Uterus (tissue), 2 donors: ENCODE data around the gene PKP4.

Experiments used
- CTCF ChIP-seq, 4 experiments: fragments of 200-600 bp in 2 of 4; fragments of 450-650 bp in 2 of 4; sonication (generic) in 2 of 4; IDR thresholded peaks; one replicate each; pipeline ENCODE4 v1.5.1; 2016 to 2019; ENCODE audit warnings: antibody characterized with exemption in 4 of 4, mild to moderate bottlenecking in 2 of 4, moderate library complexity in 1 of 4
- POLR2A ChIP-seq, 2 donors: fragments of 450-650 bp; IDR thresholded peaks; one replicate each; pipeline ENCODE4 v1.6.1; 2016; ENCODE audit warnings: antibody characterized with exemption in 2 of 2, mild to moderate bottlenecking in 1 of 2, moderate library complexity in 1 of 2

- no peak for TF ChIP-seq CTCF (IDR thresholded peaks at IDR 0.05)
- no peak for TF ChIP-seq POLR2A (IDR thresholded peaks at IDR 0.05)
Measured at GRCh38 chr2:158599609-158600008, 142.9 kb downstream of the PKP4 start.
